22Rv1 (cell line): ENCODE results near the gene ZNF212.

ENCODE experiments used
- CTCF ChIP-seq: fragments of 450-650 bp; IDR thresholded peaks from 2 replicates; pipeline ENCODE4 v1.5.1; 2017; ENCODE audit warnings: mild to moderate bottlenecking
- ZFX ChIP-seq: fragments of 450-650 bp; IDR thresholded peaks from 2 replicates; pipeline ENCODE4 v1.6.1; 2017; ENCODE audit warnings: antibody characterized with exemption, borderline replicate concordance

DNA sequence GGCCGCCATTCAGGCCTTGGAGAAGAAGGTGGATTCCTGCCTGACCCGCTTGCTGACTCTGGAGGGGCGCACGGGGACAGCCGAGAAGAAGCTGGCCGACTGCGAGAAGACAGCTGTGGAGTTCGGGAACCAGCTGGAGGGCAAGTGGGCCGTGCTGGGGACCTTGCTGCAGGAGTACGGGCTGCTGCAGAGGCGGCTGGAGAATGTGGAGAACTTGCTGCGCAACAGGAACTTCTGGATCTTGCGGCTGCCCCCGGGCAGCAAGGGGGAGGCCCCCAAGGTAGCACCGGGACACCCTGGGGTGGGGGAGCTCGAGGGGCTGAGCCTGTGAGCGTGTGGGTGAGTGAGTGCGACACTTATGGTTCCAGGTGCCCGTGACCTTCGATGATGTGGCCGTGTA is 27.0 kb downstream of the ZNF212 start:
- no peak for TF ChIP-seq CTCF
- TF ChIP-seq ZFX = no peak
